B cell (primary cell): Measurements from ENCODE around the gene MED16. TPM values are rescaled to one million over a fixed set of nuclear protein-coding genes. Genes with fewer than 3 reads are reported as not detected.

Experiments
- ATAC-seq: fragments of 200-7000 bp; cut with Tn5 transposase; one replicate; pipeline ENCODE4 v1.10.0; 2021; ENCODE audit warnings: low read depth, mild to moderate bottlenecking, moderate number of reproducible peaks, moderate library complexity
- CTCF ChIA-PET: fragments of 350-600 bp; sonication (Branson Sonifier 250); formaldehyde crosslinking; loops from one replicate; lab custom pipeline; 2021; ENCODE audit warnings: antibody characterized with exemption, inconsistent platforms; lab: Charles Lee
- POLR2A ChIA-PET: fragments of 350-600 bp; sonication (Branson Sonifier 250); formaldehyde crosslinking; loops from one replicate; lab custom pipeline; 2021; ENCODE audit warnings: antibody characterized with exemption; lab: Charles Lee
- DNase-seq: peaks from one replicate; pipeline ENCODE4 v3.0.0; 2013
- H2AFZ ChIP-seq: 2 replicates; pipeline ENCODE4 v1.6.1; 2012; ENCODE audit warnings: mild to moderate bottlenecking, low read depth, low read length; ENCODE audit not compliant: insufficient read depth, poor library complexity, severe bottlenecking
- H3K27ac ChIP-seq, 2 donors: 1 replicate in 1 of 2; 2 replicates in 1 of 2; pipeline ENCODE4 v1.5.1; 2012 to 2013; ENCODE audit warnings: low read length in 2 of 2, mild to moderate bottlenecking in 2 of 2, moderate library complexity in 1 of 2
- H3K27me3 ChIP-seq, 4 experiments: fragments of 200-600 bp in 1 of 4; sonication (generic) in 1 of 4; replicated peaks in 1 of 4; 1 replicate in 2 of 4; 2 replicates in 2 of 4; pipeline versions ENCODE4 v1.6.1 to v1.7.0; 2013 to 2016; ENCODE audit warnings: low read length in 3 of 4, mild to moderate bottlenecking in 2 of 4, mixed read lengths in 1 of 4, moderate library complexity in 1 of 4; ENCODE audit not compliant: insufficient read depth in 4 of 4, control insufficient read depth in 3 of 4; ENCODE audit errors: control extremely low read depth in 1 of 4
- H3K36me3 ChIP-seq, 2 experiments: replicated peaks in 1 of 2; 1 replicate in 1 of 2; 2 replicates in 1 of 2; pipeline versions ENCODE4 v1.6.1 to v1.7.1; 2013; ENCODE audit warnings: low read length in 1 of 2; ENCODE audit not compliant: insufficient read depth in 2 of 2, control insufficient read depth in 1 of 2; ENCODE audit errors: control extremely low read depth in 1 of 2, extremely low read depth in 1 of 2
- H3K4me1 ChIP-seq, 2 donors: fragments of 200-600 bp in 1 of 2; sonication (generic) in 1 of 2; 1 replicate in 1 of 2; 2 replicates in 1 of 2; pipeline versions ENCODE4 v1.5.1 to v1.6.1; 2013 to 2017; ENCODE audit warnings: low read length in 2 of 2; ENCODE audit not compliant: control insufficient read depth in 2 of 2, insufficient read depth in 2 of 2
- H3K4me2 ChIP-seq: replicated peaks from 2 replicates; pipeline ENCODE3; 2012; ENCODE audit warnings: mild to moderate bottlenecking, low read depth, low read length; ENCODE audit not compliant: poor library complexity, severe bottlenecking
- H3K4me3 ChIP-seq, 5 experiments: fragments of 200-600 bp in 1 of 5; sonication (generic) in 1 of 5; 1 replicate in 3 of 5; 2 replicates in 2 of 5; pipeline versions ENCODE4 v1.5.1 to v1.7.0; 2011 to 2016; ENCODE audit warnings: low read length in 4 of 5, mild to moderate bottlenecking in 4 of 5, low read depth in 2 of 5, control low read depth in 1 of 5, moderate library complexity in 1 of 5; ENCODE audit not compliant: insufficient read depth in 1 of 5; ENCODE audit errors: control extremely low read depth in 1 of 5, extremely low read depth in 1 of 5
- H3K79me2 ChIP-seq: fragments of 200-600 bp; sonication (generic); one replicate; pipeline ENCODE4 v1.6.0; 2016; ENCODE audit warnings: low read length; ENCODE audit not compliant: control insufficient read depth, insufficient read depth
- H3K9ac ChIP-seq: fragments of 200-600 bp; sonication (generic); 2 replicates; pipeline ENCODE4 v1.6.1; 2017; ENCODE audit warnings: mild to moderate bottlenecking, low read length, moderate library complexity
- H3K9me3 ChIP-seq, 3 donors: one replicate each; pipeline versions ENCODE4 v1.6.1 to v1.7.1; 2013; ENCODE audit warnings: low read length in 2 of 3; ENCODE audit not compliant: control insufficient read depth in 2 of 3, insufficient read depth in 1 of 3; ENCODE audit errors: control extremely low read depth in 1 of 3
- H4K20me1 ChIP-seq: 2 replicates; pipeline ENCODE4 v1.6.0; 2012; ENCODE audit warnings: mild to moderate bottlenecking, low read length; ENCODE audit not compliant: insufficient read depth, control insufficient read depth, poor library complexity, severe bottlenecking
- H3K27ac Mint-ChIP-seq: one replicate; pipeline ENCODE4 v1.8.0; 2021; ENCODE audit warnings: mixed read lengths
- H3K27me3 Mint-ChIP-seq: one replicate; pipeline ENCODE4 v1.8.0; 2021; ENCODE audit warnings: mixed read lengths
- H3K4me1 Mint-ChIP-seq: one replicate; pipeline ENCODE4 v1.8.0; 2021; ENCODE audit warnings: mixed read lengths
- H3K4me3 Mint-ChIP-seq: one replicate; pipeline ENCODE4 v1.8.0; 2021; ENCODE audit warnings: mixed read lengths
- H3K9me3 Mint-ChIP-seq: one replicate; pipeline ENCODE4 v1.8.0; 2022; ENCODE audit warnings: mixed read lengths; ENCODE audit not compliant: insufficient read depth
- CTCF ChIP-seq: fragments of 200-600 bp; IDR thresholded peaks from one replicate; pipeline ENCODE4 v1.8.0; 2022; ENCODE audit warnings: antibody characterized with exemption, mild to moderate bottlenecking
- EZH2 ChIP-seq: IDR thresholded peaks from 2 replicates; pipeline ENCODE4 v1.6.1; 2012; ENCODE audit warnings: borderline replicate concordance, low read depth, mild to moderate bottlenecking, moderate library complexity, low read length; ENCODE audit not compliant: insufficient read depth, poor library complexity, severe bottlenecking
- WGBS: methylation state at CpG from one replicate; pipeline ENCODE4 v1.1.5; 2013; ENCODE audit warnings: missing lambda C conversion rate; ENCODE audit not compliant: insufficient coverage; 5-methylcytosine and 5-hydroxymethylcytosine counted together
- intact Hi-C: fragments of 100-400 bp; cut with micrococcal nuclease; formaldehyde crosslinking; loops from one replicate; pipeline ENCODE4 v1.10.0; 2022
- polyA plus RNA-seq: library from polyadenylated mRNA; depleted of rRNA; stranded (reverse); fragments of >200 nt; gene quantifications from 2 replicates; pipeline ENCODE4 v1.2.3, GENCODE V29; 2012
- total RNA-seq, 2 donors: library from RNA; stranded (reverse); fragments of 120-200 nt in 1 of 2; gene quantifications; 1 replicate in 1 of 2; 2 replicates in 1 of 2; pipeline versions ENCODE4 v1.2.3 to v1.2.4, GENCODE V29; 2013 to 2022

MED16 gene
- total and polyA plus RNA-seq, 2 donors (not counting 1 experiment from before 2014, with no cell fraction given): 85.0 to 85.3 TPM

GRCh38 chr19:932648-933552 lies 39.9 kb upstream of the MED16 start:
- H3K36me3 ChIP-seq: peaks cover 2 to 3% of the 10 kb centered on the region in 2 experiments
- POLR2A ChIA-PET: interaction anchor here (0.6 to 1.1 kb wide), 4 partner anchors 13 to 85 kb away, joined by 4 to 11 read pairs (median 8); no protein-coding TSS in a partner anchor
- peak overlapping the region; percentile 77 for H3K4me2 ChIP-seq
- Mint-ChIP-seq H3K27me3 (no peaks in the 10 kb centered on the region), H3K9me3 (peaks cover 2% of the 10 kb centered on the region), H3K4me1 (peaks cover 29% of the 10 kb centered on the region), H3K4me3 (peak overlapping the region; percentile 70), H3K27ac (peak overlapping the region; percentile 84)
- peaks cover 0 to 7% (median 3%) of the 10 kb centered on the region in 3 donors for H3K9me3 ChIP-seq
- H3K27ac ChIP-seq: peak overlapping the region in 1 of 2 donors; percentile 56
- peak overlapping the region; percentile 51 for H2AFZ ChIP-seq
- no peaks in the 10 kb centered on the region for H3K27me3 ChIP-seq
- DNase-seq (peak; percentile 66), ATAC-seq (peak; percentile 22)
- peaks cover 24 to 44% of the 10 kb centered on the region in 2 donors for H3K4me1 ChIP-seq
- peaks cover 25% of the 10 kb centered on the region for H4K20me1 ChIP-seq
- H3K4me3 ChIP-seq: peak overlapping the region in 1 of 5 experiments; percentile 28
- no peak overlapping the region for H3K9ac ChIP-seq
- peaks cover 29% of the 10 kb centered on the region for H3K79me2 ChIP-seq
- CTCF ChIA-PET: interaction anchor here (0.7 to 1.3 kb wide), 4 partner anchors 10 to 68 kb away, joined by 3 to 5 read pairs (median 4); no protein-coding TSS in a partner anchor
- TF ChIP-seq CTCF (no peak), EZH2 (no peak)
- 14% methylated on average over 54 of the region's 54 CpGs for WGBS
- intact Hi-C loops: no loop called here
